B cell (primary cell): ENCODE data around the gene PGBD2. TPM values are rescaled to one million over a fixed set of nuclear protein-coding genes. Genes with fewer than 3 reads are reported as not detected.
"Not testable (repeated sequence)": the region's sequence is repeated elsewhere in the genome, so short reads cannot be mapped to it uniquely, and the experiment has no call there.

Experiments
- ATAC-seq: fragments of 200-7000 bp; cut with Tn5 transposase; one replicate; pipeline ENCODE4 v1.10.0; 2021; ENCODE audit warnings: low read depth, mild to moderate bottlenecking, moderate number of reproducible peaks, moderate library complexity
- CTCF ChIA-PET: fragments of 350-600 bp; sonication (Branson Sonifier 250); formaldehyde crosslinking; loops from one replicate; lab custom pipeline; 2021; ENCODE audit warnings: antibody characterized with exemption, inconsistent platforms; lab: Charles Lee
- POLR2A ChIA-PET: fragments of 350-600 bp; sonication (Branson Sonifier 250); formaldehyde crosslinking; loops from one replicate; lab custom pipeline; 2021; ENCODE audit warnings: antibody characterized with exemption; lab: Charles Lee
- DNase-seq: peaks from one replicate; pipeline ENCODE4 v3.0.0; 2013
- H2AFZ ChIP-seq: 2 replicates; pipeline ENCODE4 v1.6.1; 2012; ENCODE audit warnings: mild to moderate bottlenecking, low read depth, low read length; ENCODE audit not compliant: insufficient read depth, poor library complexity, severe bottlenecking
- H3K27ac ChIP-seq, 2 donors: 1 replicate in 1 of 2; 2 replicates in 1 of 2; pipeline ENCODE4 v1.5.1; 2012 to 2013; ENCODE audit warnings: low read length in 2 of 2, mild to moderate bottlenecking in 2 of 2, moderate library complexity in 1 of 2
- H3K27me3 ChIP-seq, 4 experiments: fragments of 200-600 bp in 1 of 4; sonication (generic) in 1 of 4; replicated peaks in 1 of 4; 1 replicate in 2 of 4; 2 replicates in 2 of 4; pipeline versions ENCODE4 v1.6.1 to v1.7.0; 2013 to 2016; ENCODE audit warnings: low read length in 3 of 4, mild to moderate bottlenecking in 2 of 4, mixed read lengths in 1 of 4, moderate library complexity in 1 of 4; ENCODE audit not compliant: insufficient read depth in 4 of 4, control insufficient read depth in 3 of 4; ENCODE audit errors: control extremely low read depth in 1 of 4
- H3K36me3 ChIP-seq, 2 experiments: replicated peaks in 1 of 2; 1 replicate in 1 of 2; 2 replicates in 1 of 2; pipeline versions ENCODE4 v1.6.1 to v1.7.1; 2013; ENCODE audit warnings: low read length in 1 of 2; ENCODE audit not compliant: insufficient read depth in 2 of 2, control insufficient read depth in 1 of 2; ENCODE audit errors: control extremely low read depth in 1 of 2, extremely low read depth in 1 of 2
- H3K4me1 ChIP-seq, 2 donors: fragments of 200-600 bp in 1 of 2; sonication (generic) in 1 of 2; 1 replicate in 1 of 2; 2 replicates in 1 of 2; pipeline versions ENCODE4 v1.5.1 to v1.6.1; 2013 to 2017; ENCODE audit warnings: low read length in 2 of 2; ENCODE audit not compliant: control insufficient read depth in 2 of 2, insufficient read depth in 2 of 2
- H3K4me2 ChIP-seq: replicated peaks from 2 replicates; pipeline ENCODE3; 2012; ENCODE audit warnings: mild to moderate bottlenecking, low read depth, low read length; ENCODE audit not compliant: poor library complexity, severe bottlenecking
- H3K4me3 ChIP-seq, 5 experiments: fragments of 200-600 bp in 1 of 5; sonication (generic) in 1 of 5; 1 replicate in 3 of 5; 2 replicates in 2 of 5; pipeline versions ENCODE4 v1.5.1 to v1.7.0; 2011 to 2016; ENCODE audit warnings: low read length in 4 of 5, mild to moderate bottlenecking in 4 of 5, low read depth in 2 of 5, control low read depth in 1 of 5, moderate library complexity in 1 of 5; ENCODE audit not compliant: insufficient read depth in 1 of 5; ENCODE audit errors: control extremely low read depth in 1 of 5, extremely low read depth in 1 of 5
- H3K79me2 ChIP-seq: fragments of 200-600 bp; sonication (generic); one replicate; pipeline ENCODE4 v1.6.0; 2016; ENCODE audit warnings: low read length; ENCODE audit not compliant: control insufficient read depth, insufficient read depth
- H3K9ac ChIP-seq: fragments of 200-600 bp; sonication (generic); 2 replicates; pipeline ENCODE4 v1.6.1; 2017; ENCODE audit warnings: mild to moderate bottlenecking, low read length, moderate library complexity
- H3K9me3 ChIP-seq, 3 donors: one replicate each; pipeline versions ENCODE4 v1.6.1 to v1.7.1; 2013; ENCODE audit warnings: low read length in 2 of 3; ENCODE audit not compliant: control insufficient read depth in 2 of 3, insufficient read depth in 1 of 3; ENCODE audit errors: control extremely low read depth in 1 of 3
- H4K20me1 ChIP-seq: 2 replicates; pipeline ENCODE4 v1.6.0; 2012; ENCODE audit warnings: mild to moderate bottlenecking, low read length; ENCODE audit not compliant: insufficient read depth, control insufficient read depth, poor library complexity, severe bottlenecking
- H3K27ac Mint-ChIP-seq: one replicate; pipeline ENCODE4 v1.8.0; 2021; ENCODE audit warnings: mixed read lengths
- H3K27me3 Mint-ChIP-seq: one replicate; pipeline ENCODE4 v1.8.0; 2021; ENCODE audit warnings: mixed read lengths
- H3K4me1 Mint-ChIP-seq: one replicate; pipeline ENCODE4 v1.8.0; 2021; ENCODE audit warnings: mixed read lengths
- H3K4me3 Mint-ChIP-seq: one replicate; pipeline ENCODE4 v1.8.0; 2021; ENCODE audit warnings: mixed read lengths
- H3K9me3 Mint-ChIP-seq: one replicate; pipeline ENCODE4 v1.8.0; 2022; ENCODE audit warnings: mixed read lengths; ENCODE audit not compliant: insufficient read depth
- EZH2 ChIP-seq: IDR thresholded peaks from 2 replicates; pipeline ENCODE4 v1.6.1; 2012; ENCODE audit warnings: borderline replicate concordance, low read depth, mild to moderate bottlenecking, moderate library complexity, low read length; ENCODE audit not compliant: insufficient read depth, poor library complexity, severe bottlenecking
- WGBS: methylation state at CpG from one replicate; pipeline ENCODE4 v1.1.5; 2013; ENCODE audit warnings: missing lambda C conversion rate; ENCODE audit not compliant: insufficient coverage; 5-methylcytosine and 5-hydroxymethylcytosine counted together
- intact Hi-C: fragments of 100-400 bp; cut with micrococcal nuclease; formaldehyde crosslinking; loops from one replicate; pipeline ENCODE4 v1.10.0; 2022
- polyA plus RNA-seq: library from polyadenylated mRNA; depleted of rRNA; stranded (reverse); fragments of >200 nt; gene quantifications from 2 replicates; pipeline ENCODE4 v1.2.3, GENCODE V29; 2012
- total RNA-seq, 2 donors: library from RNA; stranded (reverse); fragments of 120-200 nt in 1 of 2; gene quantifications; 1 replicate in 1 of 2; 2 replicates in 1 of 2; pipeline versions ENCODE4 v1.2.3 to v1.2.4, GENCODE V29; 2013 to 2022
- TF ChIP-seq, protein P1 (sequence below): fragments of 200-600 bp; IDR thresholded peaks from one replicate; pipeline ENCODE4 v1.8.0; 2022; ENCODE audit warnings: antibody characterized with exemption, mild to moderate bottlenecking

PGBD2 gene
- total and polyA plus RNA-seq, 2 donors (not counting 1 experiment from before 2014, with no cell fraction given): 13.3 to 27.7 TPM

GRCh38 chr1:248873993-248874533 is 32.0 kb upstream of the PGBD2 start:
- no peaks in the 10 kb centered on the region for H3K27me3 Mint-ChIP-seq
- peaks cover 30% of the 10 kb centered on the region for H3K4me1 Mint-ChIP-seq
- DNase-seq (peak; percentile 93), ATAC-seq (peak; percentile 50)
- peak overlapping the region; percentile 95 for H3K4me3 Mint-ChIP-seq
- H3K9me3 ChIP-seq: no peaks in the 10 kb centered on the region
- H3K4me3 ChIP-seq: peak overlapping the region; percentile 68 to 98 (median 84)
- 12% methylated on average over 16 of the region's 23 CpGs for WGBS
- H4K20me1 ChIP-seq: no peaks in the 10 kb centered on the region
- intact Hi-C loops: loop anchor here (1.0 kb wide), 5 partner anchors 11 to 48 kb away; partner anchors contain the start of genes PGBD2, ZNF672 and ZNF692
- no peaks in the 10 kb centered on the region for H3K36me3 ChIP-seq
- CTCF ChIA-PET: interaction anchor here (0.8 to 2.3 kb wide), 8 partner anchors 12 to 68 kb away, joined by 3 to 11 read pairs (median 4); partner anchors contain the start of genes PGBD2, SH3BP5L, ZNF672 and ZNF692
- POLR2A ChIA-PET: interaction anchor here (0.7 to 2.4 kb wide), 6 partner anchors 11 to 69 kb away, joined by 3 to 12 read pairs (median 3); partner anchors contain the start of genes ZNF672 and ZNF692
- H3K9me3 Mint-ChIP-seq: no peaks in the 10 kb centered on the region
- H2AFZ ChIP-seq: peak overlapping the region; percentile 91
- peak overlapping the region; percentile 97 for H3K27ac Mint-ChIP-seq
- TF ChIP-seq, protein P1, sequence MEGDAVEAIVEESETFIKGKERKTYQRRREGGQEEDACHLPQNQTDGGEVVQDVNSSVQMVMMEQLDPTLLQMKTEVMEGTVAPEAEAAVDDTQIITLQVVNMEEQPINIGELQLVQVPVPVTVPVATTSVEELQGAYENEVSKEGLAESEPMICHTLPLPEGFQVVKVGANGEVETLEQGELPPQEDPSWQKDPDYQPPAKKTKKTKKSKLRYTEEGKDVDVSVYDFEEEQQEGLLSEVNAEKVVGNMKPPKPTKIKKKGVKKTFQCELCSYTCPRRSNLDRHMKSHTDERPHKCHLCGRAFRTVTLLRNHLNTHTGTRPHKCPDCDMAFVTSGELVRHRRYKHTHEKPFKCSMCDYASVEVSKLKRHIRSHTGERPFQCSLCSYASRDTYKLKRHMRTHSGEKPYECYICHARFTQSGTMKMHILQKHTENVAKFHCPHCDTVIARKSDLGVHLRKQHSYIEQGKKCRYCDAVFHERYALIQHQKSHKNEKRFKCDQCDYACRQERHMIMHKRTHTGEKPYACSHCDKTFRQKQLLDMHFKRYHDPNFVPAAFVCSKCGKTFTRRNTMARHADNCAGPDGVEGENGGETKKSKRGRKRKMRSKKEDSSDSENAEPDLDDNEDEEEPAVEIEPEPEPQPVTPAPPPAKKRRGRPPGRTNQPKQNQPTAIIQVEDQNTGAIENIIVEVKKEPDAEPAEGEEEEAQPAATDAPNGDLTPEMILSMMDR: no peak
- no peak for TF ChIP-seq EZH2
- peak overlapping the region; percentile 64 to 81 for H3K27ac ChIP-seq
- peaks cover 0 to 23% of the 10 kb centered on the region in 2 donors for H3K4me1 ChIP-seq
- peak overlapping the region; percentile 89 for H3K4me2 ChIP-seq
- H3K79me2 ChIP-seq: no peaks in the 10 kb centered on the region
- H3K27me3 ChIP-seq: no peaks in the 10 kb centered on the region
- peak overlapping the region; percentile 81 for H3K9ac ChIP-seq

DNA sequence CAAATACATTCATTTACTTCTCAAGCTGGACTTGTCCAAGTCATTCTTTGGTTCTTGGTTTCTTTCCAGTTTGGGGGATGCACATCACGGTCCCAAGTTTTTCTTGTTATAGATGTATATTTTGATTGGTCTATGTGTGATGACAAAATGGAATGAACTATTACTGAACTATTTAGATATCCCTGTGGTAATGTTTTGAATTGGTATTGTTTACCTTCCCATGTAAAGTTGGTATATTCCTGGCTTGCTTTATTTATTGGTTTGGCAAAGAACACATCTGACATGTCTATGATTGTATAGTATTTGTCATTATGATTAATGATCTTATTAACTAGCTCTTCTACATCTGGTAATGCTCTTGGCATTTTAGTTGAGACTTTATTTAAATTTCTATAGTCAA is 24.8 kb upstream of the PGBD2 start:
- no peak overlapping the region for H3K4me3 Mint-ChIP-seq
- ATAC-seq: no peak
- Histone ChIP-seq H3K4me2 (no peak overlapping the region), H3K36me3 (no peaks in the 10 kb centered on the region), H3K27ac (no peak overlapping the region), H3K9me3 (no peaks in the 10 kb centered on the region), H3K79me2 (no peaks in the 10 kb centered on the region), H3K27me3 (no peaks in the 10 kb centered on the region), H4K20me1 (no peaks in the 10 kb centered on the region), H2AFZ (no peak overlapping the region), H3K9ac (no peak overlapping the region), H3K4me3 (no peak overlapping the region), H3K4me1 (peaks cover 8 to 9% of the 10 kb centered on the region in 2 donors)
- no CpG with 5 or more reads among the region's 1 CpG for WGBS
- no peaks in the 10 kb centered on the region for H3K9me3 Mint-ChIP-seq
- POLR2A ChIA-PET: no interaction called here
- TF ChIP-seq, protein P1: no peak
- TF ChIP-seq EZH2: no peak
- CTCF ChIA-PET: interaction anchor here (0.7 kb wide), 1 partner anchor 23 kb away, joined by 5 read pairs; no protein-coding TSS in a partner anchor
- H3K4me1 Mint-ChIP-seq: peaks cover 23% of the 10 kb centered on the region
- H3K27ac Mint-ChIP-seq: no peak overlapping the region
- intact Hi-C loops: no loop called here
- DNase-seq: no peak
- no peaks in the 10 kb centered on the region for H3K27me3 Mint-ChIP-seq

DNA sequence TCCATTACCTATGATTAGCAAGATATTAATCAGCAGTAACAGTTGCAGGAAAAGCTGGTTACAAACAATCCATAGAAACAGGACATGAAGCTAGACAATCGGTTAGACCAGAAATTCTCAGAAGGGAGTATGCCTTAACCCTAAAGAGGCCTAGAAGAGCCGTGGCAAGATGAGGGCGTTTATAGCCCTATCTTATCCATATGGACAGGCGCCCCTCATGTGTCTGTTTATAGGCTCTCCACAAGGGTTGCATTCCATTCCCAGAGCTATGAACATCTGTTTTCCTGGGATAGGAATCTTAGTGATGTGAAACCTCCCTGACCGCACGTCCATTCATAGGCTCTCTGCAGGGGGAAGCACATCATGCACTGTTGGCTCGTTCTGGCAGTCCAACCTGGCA is 23.6 kb upstream of the PGBD2 start:
- H3K27ac ChIP-seq, H2AFZ ChIP-seq, intact Hi-C loops, H3K79me2 ChIP-seq, H3K4me3 Mint-ChIP-seq, POLR2A ChIA-PET, H4K20me1 ChIP-seq, H3K36me3 ChIP-seq, H3K27me3 Mint-ChIP-seq, CTCF ChIA-PET, DNase-seq, H3K9me3 Mint-ChIP-seq, H3K27ac Mint-ChIP-seq, ATAC-seq, H3K4me2 ChIP-seq, H3K27me3 ChIP-seq, H3K9ac ChIP-seq, H3K9me3 ChIP-seq, H3K4me3 ChIP-seq: not testable (repeated sequence)
- peaks cover 22% of the 10 kb centered on the region for H3K4me1 Mint-ChIP-seq
- no CpG with 5 or more reads among the region's 7 CpGs for WGBS
- peaks cover 11 to 15% of the 10 kb centered on the region in 2 donors for H3K4me1 ChIP-seq
